HG03565 (cell line): Measurements from ENCODE around the gene SLC9A1.
A peak's percentile ranks its signal among the peaks of the same experiment; 100 is the strongest.
"Not testable (repeated sequence)": the region's sequence is repeated elsewhere in the genome, so short reads cannot be mapped to it uniquely, and the experiment has no call there.

Source experiments
- ATAC-seq: cut with Tn5 transposase; IDR thresholded peaks from one replicate; pipeline ENCODE4 v1.9.1; 2021; ENCODE audit warnings: mild to moderate bottlenecking, moderate library complexity; ENCODE audit not compliant: unreplicated experiment

The SLC9A1 gene

GRCh38 chr1:27135541-27136235, 19.2 kb downstream of the SLC9A1 start:
- no peak for ATAC-seq

DNA sequence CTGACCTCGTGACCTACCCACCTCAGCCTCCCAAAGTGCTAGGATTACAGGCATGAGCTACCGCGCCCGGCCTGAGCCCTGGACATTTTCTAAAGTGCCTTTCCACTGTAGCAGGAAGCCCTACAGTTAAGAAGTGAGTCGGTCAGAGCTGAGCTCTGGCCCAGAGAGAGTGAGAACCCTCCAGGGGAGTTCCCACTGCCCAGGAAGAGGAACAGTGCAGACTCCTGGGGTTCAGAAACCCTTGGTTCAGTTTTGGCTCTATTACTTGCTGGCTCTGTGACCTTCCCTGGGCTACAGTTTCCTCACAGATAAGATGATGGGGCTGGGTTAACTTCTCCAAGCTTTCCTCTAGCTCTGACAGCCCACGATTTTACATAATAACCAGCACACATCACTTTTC, 20.9 kb downstream of the SLC9A1 start:
- no peak for ATAC-seq

- ATAC-seq, result no peak
These were observed 21.8 kb downstream of the SLC9A1 start for GRCh38 chr1:27133158-27133557.

DNA sequence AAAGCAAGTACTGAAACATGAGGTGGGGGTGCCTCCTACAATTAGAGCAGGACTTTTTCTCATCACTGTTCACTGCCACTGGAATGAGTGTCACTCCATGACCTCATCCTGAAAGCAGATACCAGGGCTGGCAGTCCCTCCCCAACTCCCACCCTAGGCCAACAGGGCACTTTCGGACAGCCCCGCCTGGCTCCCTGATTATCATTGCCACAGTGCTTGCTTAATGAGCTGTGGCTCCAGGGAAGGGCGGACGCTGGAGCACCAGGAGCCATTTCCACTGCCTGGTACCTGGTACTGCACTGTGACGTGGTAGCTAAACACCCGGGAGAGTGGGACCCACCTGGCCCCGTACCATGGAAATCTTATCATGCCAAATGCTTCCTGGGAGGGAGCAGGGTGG, 22.3 kb downstream of the SLC9A1 start:
- no peak for ATAC-seq

GRCh38 chr1:27132147-27132546, 22.8 kb downstream of the SLC9A1 start:
- no peak for ATAC-seq

DNA sequence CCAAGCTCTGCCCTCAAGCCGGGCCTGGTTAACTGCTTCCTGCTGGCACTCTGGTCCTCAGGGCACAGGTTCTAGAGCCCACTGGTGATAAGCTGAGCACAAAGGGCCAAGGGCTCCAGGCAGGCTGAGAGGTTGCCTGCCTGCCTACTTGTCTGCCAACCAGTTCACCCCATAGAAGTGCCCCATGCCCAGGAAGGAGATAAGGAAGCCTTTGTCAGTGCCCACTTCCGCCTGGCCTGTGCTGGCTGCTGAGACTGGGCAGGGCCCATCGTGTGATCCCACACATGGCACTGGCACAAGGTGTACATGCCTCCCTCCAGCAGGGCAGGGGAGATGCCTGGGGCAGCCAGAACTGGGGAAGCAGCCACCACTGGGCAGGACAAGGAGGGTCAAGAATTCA, 24.1 kb downstream of the SLC9A1 start:
- ATAC-seq, result no peak

DNA sequence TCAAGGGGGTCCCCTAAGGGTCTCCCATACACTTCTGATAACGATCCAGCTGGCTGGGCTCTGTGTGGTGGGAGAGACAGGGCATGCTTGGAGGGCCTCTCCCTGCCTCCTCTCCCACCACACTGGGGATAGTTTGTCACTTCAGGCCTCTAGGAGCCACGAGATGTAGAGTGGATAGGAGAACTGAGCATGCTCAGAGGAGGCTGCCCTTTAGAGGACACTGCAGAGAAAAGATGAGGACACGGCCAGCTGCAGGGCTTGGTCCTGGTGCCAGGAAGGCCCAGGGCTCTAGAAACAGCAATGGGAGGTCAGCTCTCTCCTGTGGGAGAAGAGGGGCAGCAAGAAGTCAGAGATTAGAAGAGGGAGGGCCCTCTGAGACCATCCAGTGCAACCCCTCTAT, 25.7 kb downstream of the SLC9A1 start:
- no peak for ATAC-seq

GRCh38 chr1:27127419-27127818, 27.5 kb downstream of the SLC9A1 start:
- no peak for ATAC-seq

DNA sequence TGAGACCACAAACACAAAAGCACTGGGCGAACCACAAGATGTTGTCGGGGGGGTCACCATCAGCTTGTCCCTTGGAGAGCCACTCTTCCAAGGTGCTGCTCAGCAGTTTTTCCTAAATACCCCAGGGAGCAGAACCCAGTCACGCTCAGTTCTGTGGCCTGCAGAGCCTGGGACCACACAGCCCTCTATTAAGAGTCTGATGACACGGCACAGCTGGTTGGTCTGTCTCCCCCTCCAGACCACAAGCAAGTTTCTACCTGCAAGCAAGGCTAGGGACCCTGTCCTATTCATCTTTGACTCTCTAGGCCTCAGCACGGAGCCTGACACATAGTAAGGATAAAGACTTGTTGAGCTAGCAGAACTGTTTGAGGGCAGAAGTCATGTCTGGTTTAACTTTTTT, 28.5 kb downstream of the SLC9A1 start:
- ATAC-seq, result no peak

GRCh38 chr1:27125125-27125524, 29.8 kb downstream of the SLC9A1 start:
- not testable (repeated sequence) for ATAC-seq

DNA sequence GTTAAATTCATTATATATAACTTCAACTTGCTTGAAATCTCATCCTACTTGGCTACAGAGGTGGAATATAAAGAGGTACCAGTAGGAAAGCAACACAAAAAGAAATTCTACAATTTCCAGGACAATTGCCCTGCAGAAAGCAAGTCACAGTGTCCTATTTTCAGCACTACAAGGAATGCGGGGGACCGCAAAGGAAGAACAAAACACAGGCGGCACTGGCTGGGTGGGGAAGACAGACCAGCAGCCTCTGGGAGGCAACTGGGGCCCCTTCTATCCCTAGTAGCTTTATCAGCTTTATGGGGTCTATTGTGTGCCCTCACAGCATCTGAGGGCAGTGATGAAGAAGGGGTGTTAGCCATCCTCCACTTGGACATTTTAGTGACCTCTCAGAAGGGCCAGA, 30.5 kb downstream of the SLC9A1 start:
- no peak for ATAC-seq

DNA sequence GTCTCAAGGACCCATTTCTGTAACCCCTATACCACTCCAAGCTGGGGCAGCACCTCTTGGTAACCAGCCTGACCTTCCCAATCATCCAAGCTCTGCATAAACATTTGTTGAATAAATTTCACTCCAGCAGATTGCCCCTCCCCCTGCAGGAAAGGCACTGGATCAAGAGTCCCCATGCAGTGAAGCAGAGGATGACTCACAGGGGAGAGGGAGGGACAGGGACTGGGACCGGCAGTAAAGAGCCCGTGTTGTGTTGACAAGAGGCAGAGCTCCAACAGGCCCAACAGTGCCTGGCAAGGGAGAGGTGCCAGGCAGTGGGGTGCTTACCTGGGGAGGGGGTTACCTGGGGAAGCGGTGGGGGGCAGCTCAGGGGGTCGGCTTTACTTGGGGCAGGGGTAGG, 32.3 kb downstream of the SLC9A1 start:
- ATAC-seq, result no peak

- no peak for ATAC-seq
These were observed 34.1 kb downstream of the SLC9A1 start for GRCh38 chr1:27120854-27121253.

DNA sequence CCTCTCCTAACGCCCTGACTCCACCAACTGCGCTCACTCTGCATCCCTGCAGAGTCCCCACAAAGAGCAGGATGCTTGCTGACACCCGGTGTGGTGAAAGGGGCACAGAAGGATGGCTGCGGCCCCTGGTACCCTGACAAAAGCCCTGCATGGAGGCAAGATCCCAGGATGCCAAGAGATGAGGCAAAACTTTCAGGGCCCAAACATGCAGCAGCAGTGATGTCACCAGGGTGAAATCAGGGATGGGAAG, 36.6 kb downstream of the SLC9A1 start:
- no peak for ATAC-seq

GRCh38 chr1:27117733-27118439, 37.0 kb downstream of the SLC9A1 start:
- ATAC-seq, result no peak

DNA sequence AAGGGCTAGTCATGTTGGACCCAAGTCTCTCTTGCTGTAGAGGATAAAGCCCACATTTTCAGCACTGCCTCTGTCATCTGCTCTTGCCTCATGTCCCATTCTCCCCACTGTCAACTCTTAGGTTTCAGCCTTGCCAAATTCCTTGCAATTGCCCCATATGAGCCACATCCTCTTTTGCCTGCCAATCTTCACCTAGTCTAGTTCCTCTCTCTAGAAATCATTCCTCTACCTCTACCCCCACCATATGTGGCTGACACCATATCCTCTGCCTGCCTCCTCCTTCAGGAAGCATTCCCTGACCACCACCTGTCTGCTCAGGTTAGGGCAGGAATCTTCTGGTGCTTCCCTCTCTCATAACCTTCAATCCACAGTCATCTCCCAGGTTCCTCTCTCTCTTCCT, 38.2 kb downstream of the SLC9A1 start:
- no peak for ATAC-seq

GRCh38 chr1:27116232-27116631, 38.7 kb downstream of the SLC9A1 start:
- ATAC-seq, result no peak

DNA sequence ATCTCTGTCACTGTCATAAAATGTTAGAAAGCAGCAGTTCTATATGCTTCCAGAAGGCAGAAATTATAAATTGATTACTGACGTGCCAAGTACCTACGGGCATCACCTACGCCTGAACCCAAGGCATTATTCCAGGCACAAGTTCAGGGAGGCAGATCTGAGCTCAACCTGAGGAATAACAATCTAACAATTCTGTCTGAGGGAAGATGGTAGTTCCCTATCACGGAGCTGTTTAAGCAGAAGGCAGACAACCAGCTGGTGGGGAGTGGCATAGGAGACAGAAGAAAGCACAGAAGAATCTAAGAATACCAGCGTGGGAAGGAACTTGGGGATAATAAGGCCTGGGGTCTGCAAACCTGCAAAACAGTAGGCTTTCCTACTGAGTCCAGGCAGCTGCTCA, 40.4 kb downstream of the SLC9A1 start:
- no peak for ATAC-seq

DNA sequence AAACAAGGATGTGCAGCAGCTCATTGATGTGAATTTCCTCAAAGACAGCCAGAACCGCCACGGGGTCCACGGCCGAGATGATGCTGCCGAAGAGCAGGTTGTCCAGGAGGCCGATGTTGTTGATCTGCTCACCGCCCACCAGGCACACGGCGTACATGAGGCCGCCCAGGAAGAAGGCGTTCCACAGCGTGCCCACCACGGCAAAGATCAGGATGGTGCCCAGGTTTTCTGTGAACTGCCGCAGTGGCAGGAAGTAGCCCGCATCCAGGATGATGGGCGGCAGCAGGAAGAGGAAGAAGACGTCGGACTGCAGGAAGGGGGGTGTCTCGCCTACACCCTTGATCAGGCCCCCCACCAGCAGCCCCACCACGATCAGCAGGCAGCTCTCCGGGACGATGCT, 41.1 kb downstream of the SLC9A1 start:
- no peak for ATAC-seq

GRCh38 chr1:27111626-27112573, 43.0 kb downstream of the SLC9A1 start:
- ATAC-seq, result peak; percentile 66

GRCh38 chr1:27109103-27109822, 45.7 kb downstream of the SLC9A1 start:
- no peak for ATAC-seq
